ENCODE measurements around the gene TRAF3.

Gene TRAF3

DNA sequence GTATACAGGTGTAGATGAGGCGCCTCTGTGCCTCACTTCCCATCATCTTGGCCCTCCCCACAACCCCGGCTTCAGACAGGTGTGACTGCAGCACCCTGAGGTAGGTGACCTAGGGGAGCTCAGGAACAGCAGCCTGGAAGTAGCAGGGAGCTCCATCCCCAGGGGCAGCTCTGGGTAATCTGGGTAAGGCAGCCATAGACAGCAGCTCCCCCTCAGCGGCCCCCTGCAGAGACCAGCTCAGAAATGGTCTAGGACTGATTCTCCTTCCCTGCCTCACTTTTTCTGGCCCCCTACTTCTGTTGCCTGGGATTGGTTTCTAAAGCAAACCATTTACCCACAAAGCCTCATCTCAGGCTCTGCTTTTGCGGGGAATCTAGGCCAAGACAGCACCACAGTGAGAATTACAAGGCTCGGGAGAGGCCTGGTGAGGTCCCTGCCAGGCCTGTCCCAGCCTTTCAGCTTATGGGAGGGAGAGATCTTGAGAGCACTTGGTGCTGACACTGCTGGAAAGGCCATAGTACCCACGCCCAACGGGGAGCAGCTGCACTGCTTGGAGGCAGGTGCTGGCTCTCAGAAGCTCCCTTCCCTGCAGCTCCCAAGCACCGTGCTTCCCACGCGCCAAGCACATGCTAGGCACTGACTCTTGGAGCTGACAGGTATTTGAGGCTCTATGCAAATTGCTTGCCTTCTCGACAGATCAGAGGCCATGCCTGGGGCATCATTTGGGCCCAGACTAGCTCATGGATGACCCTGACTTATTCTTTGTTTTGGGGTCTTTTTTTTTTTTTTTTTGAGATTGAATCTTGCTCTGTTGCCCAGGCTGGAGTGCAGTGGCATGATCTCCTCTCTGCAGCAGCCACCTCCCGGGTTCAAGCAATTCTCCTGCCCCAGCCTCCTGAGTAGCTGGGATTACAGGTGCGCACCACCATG, 45.1 kb upstream of the TRAF3 start:
- no peak overlapping the region for H3K4me3 ChIP-seq (replicated peaks; ENCODE audit: low read depth, low read length)
- no peak for DNase-seq (ENCODE audit: low read depth)
- TF ChIP-seq CTCF (IDR thresholded peaks at IDR 0.05; ENCODE audit: low read length, missing control alignments), result no peak

DNA sequence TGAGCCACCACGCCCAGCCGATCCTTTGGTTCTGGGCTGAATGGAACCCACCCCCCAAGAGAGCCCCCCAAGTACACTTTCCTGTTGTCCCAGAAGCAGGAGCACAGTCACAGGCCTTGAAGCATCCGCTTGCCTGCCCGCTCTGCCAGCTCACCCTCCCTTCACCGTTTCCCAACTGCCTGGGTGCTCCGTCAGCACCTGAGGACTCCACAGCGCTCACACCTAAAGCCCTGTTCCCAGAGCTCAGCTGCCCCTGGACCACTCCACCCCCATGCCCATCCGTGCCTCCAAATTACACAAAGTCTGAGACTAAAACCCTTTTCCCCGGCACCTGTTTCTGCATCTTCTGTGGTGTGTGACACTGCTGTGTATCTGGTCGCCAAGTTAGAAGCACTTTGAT, 44.3 kb upstream of the TRAF3 start:
- DNase-seq (ENCODE audit: low read depth), result no peak
- TF ChIP-seq CTCF (IDR thresholded peaks at IDR 0.05; ENCODE audit: low read length, missing control alignments), result no peak
- H3K4me3 ChIP-seq (replicated peaks; ENCODE audit: low read depth, low read length), result no peak overlapping the region

DNA sequence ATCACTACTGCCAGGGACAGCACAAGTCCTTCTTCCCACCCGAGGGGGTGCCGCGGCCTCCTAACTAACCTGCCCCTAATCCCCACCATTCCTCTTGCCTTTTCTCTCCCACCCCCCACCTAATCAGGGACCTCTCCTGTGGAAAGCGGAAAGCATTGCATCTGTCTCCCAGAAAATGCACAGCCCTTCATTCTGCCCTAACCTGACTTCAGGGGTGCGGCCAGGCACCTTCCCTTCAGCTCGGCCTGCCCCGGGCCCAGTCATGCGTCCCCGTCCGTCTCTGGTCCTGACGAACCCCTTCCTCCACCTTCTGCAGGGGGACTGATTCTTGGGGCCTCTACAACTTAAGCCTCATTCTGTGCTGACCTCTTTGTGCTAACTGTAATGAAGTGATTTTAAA, 43.9 kb upstream of the TRAF3 start:
- TF ChIP-seq CTCF (IDR thresholded peaks at IDR 0.05; ENCODE audit: low read length, missing control alignments), result no peak
- no peak for DNase-seq (ENCODE audit: low read depth)
- no peak overlapping the region for H3K4me3 ChIP-seq (replicated peaks; ENCODE audit: low read depth, low read length)

- H3K4me3 ChIP-seq (replicated peaks; ENCODE audit: low read depth, low read length), result no peak overlapping the region
- no peak for TF ChIP-seq CTCF (IDR thresholded peaks at IDR 0.05; ENCODE audit: low read length, missing control alignments)
- DNase-seq (ENCODE audit: low read depth), result no peak
These were observed 42.8 kb upstream of the TRAF3 start for GRCh38 chr14:102734436-102734835.

- TF ChIP-seq CTCF (IDR thresholded peaks at IDR 0.05; ENCODE audit: low read length, missing control alignments), result no peak
- no peak overlapping the region for H3K4me3 ChIP-seq (replicated peaks; ENCODE audit: low read depth, low read length)
- no peak for DNase-seq (ENCODE audit: low read depth)
These were observed 40.3 kb upstream of the TRAF3 start for GRCh38 chr14:102736956-102737355.

- DNase-seq (ENCODE audit: low read depth), result no peak
- no peak overlapping the region for H3K4me3 ChIP-seq (replicated peaks; ENCODE audit: low read depth, low read length)
- TF ChIP-seq CTCF (IDR thresholded peaks at IDR 0.05; ENCODE audit: low read length, missing control alignments), result no peak
These were observed 39.6 kb upstream of the TRAF3 start for GRCh38 chr14:102737402-102738372.

All from fibroblast of pulmonary artery (primary cell).